Transverse colon (tissue), 4 donors: ENCODE results near the gene IRX4. TPM values are rescaled to one million over a fixed set of nuclear protein-coding genes. Genes with fewer than 3 reads are reported as not detected.

Experiments used
- DNase-seq: peaks from one replicate; pipeline ENCODE4 v3.0.0-alpha.2; 2019
- H3K27ac ChIP-seq, 4 donors: fragments of 200-600 bp; sonication (generic); 2 replicates each; pipeline ENCODE4 v1.5.1; 2016 to 2018; ENCODE audit warnings: inconsistent platforms in 4 of 4
- H3K27me3 ChIP-seq: fragments of 200-600 bp; sonication (generic); 2 replicates; pipeline ENCODE4 v1.5.1; 2017; ENCODE audit warnings: inconsistent platforms
- H3K36me3 ChIP-seq, 4 donors: fragments of 200-600 bp; sonication (generic); 2 replicates each; pipeline ENCODE4 v1.5.1; 2017 to 2019; ENCODE audit warnings: inconsistent platforms in 4 of 4
- H3K4me1 ChIP-seq, 4 donors: fragments of 200-600 bp; sonication (generic); 2 replicates each; pipeline ENCODE4 v1.5.1; 2017 to 2020; ENCODE audit warnings: inconsistent platforms in 4 of 4
- H3K4me3 ChIP-seq, 4 donors: fragments of 200-600 bp; sonication (generic); 1 replicate in 1 of 4; 2 replicates in 3 of 4; pipeline versions ENCODE4 v1.5.1 to v1.6.1; 2017 to 2019; ENCODE audit warnings: inconsistent platforms in 4 of 4
- H3K9me3 ChIP-seq, 2 donors: fragments of 200-600 bp; sonication (generic); 2 replicates each; pipeline ENCODE4 v1.5.1; 2017 to 2019; ENCODE audit warnings: inconsistent platforms in 2 of 2
- EP300 ChIP-seq: sonication (generic); formaldehyde crosslinking; IDR thresholded peaks from one replicate; pipeline ENCODE4 v1.6.1; 2017; ENCODE audit warnings: antibody characterized with exemption, low read depth
- POLR2A ChIP-seq: fragments of 450-650 bp; IDR thresholded peaks from one replicate; pipeline ENCODE4 v1.6.1; 2016; ENCODE audit warnings: antibody characterized with exemption, mild to moderate bottlenecking, moderate library complexity
- POLR2AphosphoS5 ChIP-seq, 3 donors: sonication (generic); formaldehyde crosslinking; IDR thresholded peaks; one replicate each; pipeline ENCODE4 v1.6.1; 2016; ENCODE audit warnings: antibody characterized with exemption in 3 of 3
- WGBS, 2 donors: methylation state at CpG; one replicate each; pipeline ENCODE4 v1.1.5; 2018; ENCODE audit warnings: low coverage in 1 of 2; 5-methylcytosine and 5-hydroxymethylcytosine counted together
- in situ Hi-C, 4 donors: fragments of 200-750 bp; cut with MboI; loops; one replicate each; pipeline versions ENCODE4 v1.15.0 to v1.15.1; 2017; ENCODE audit warnings: low sequenced_read_pairs in 3 of 4, low pct_ligation_motif_present in 1 of 4, low pct_unique_long_range_greater_than_20kb in 1 of 4
- intact Hi-C: fragments of 100-400 bp; cut with DNase I; formaldehyde crosslinking; loops from one replicate; pipeline ENCODE4 v1.15.1; 2023; ENCODE audit warnings: low total_unique reads
- total RNA-seq, 4 donors: library from RNA; depleted of rRNA; stranded (reverse); fragments of >200 nt; gene quantifications; one replicate each; pipeline ENCODE4 v1.1.0, GENCODE V29; 2016
- TF ChIP-seq, protein P1 (sequence below), 5 experiments: fragments of 200-600 bp in 3 of 5; fragments of 450-650 bp in 2 of 5; sonication (generic) in 3 of 5; IDR thresholded peaks; 1 replicate in 2 of 5; 2 replicates in 3 of 5; pipeline ENCODE4 v1.5.1; 2016 to 2017; ENCODE audit warnings: antibody characterized with exemption in 5 of 5, inconsistent platforms in 3 of 5, mild to moderate bottlenecking in 2 of 5, moderate library complexity in 1 of 5

Gene IRX4
- total RNA-seq, 4 donors from 2014 or later = not detected

DNA sequence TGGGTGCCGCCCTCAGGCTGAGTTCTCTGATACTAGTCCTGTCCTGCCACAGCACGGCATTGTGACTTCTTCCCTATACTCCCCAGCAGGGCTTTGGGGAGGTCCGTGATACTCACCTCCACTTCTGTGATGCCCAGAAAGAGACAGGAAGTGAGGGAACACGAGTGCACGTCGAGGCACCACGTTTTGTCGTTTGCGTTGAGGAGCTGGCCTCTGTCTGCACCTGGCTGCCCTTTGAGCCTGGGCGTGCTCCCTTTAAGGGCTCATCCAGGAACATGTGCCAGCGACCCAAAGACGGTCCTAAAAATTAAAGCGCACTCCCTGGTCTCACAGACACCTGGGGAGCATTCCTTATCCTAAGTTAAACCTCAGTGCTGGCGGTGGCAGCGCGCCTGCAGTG lies 8.7 kb upstream of the IRX4 start:
- Histone ChIP-seq H3K4me3 (no peak overlapping the region), H3K4me1 (no peaks in the 10 kb centered on the region), H3K36me3 (no peaks in the 10 kb centered on the region), H3K27me3 (peaks cover 45% of the 10 kb centered on the region), H3K27ac (no peak overlapping the region), H3K9me3 (no peaks in the 10 kb centered on the region)
- TF ChIP-seq POLR2AphosphoS5 (IDR thresholded peaks at IDR 0.05) (no peak), POLR2A (no peak), EP300 (no peak)
- TF ChIP-seq, protein P1, sequence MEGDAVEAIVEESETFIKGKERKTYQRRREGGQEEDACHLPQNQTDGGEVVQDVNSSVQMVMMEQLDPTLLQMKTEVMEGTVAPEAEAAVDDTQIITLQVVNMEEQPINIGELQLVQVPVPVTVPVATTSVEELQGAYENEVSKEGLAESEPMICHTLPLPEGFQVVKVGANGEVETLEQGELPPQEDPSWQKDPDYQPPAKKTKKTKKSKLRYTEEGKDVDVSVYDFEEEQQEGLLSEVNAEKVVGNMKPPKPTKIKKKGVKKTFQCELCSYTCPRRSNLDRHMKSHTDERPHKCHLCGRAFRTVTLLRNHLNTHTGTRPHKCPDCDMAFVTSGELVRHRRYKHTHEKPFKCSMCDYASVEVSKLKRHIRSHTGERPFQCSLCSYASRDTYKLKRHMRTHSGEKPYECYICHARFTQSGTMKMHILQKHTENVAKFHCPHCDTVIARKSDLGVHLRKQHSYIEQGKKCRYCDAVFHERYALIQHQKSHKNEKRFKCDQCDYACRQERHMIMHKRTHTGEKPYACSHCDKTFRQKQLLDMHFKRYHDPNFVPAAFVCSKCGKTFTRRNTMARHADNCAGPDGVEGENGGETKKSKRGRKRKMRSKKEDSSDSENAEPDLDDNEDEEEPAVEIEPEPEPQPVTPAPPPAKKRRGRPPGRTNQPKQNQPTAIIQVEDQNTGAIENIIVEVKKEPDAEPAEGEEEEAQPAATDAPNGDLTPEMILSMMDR (IDR thresholded peaks at IDR 0.05) = no peak
- in situ Hi-C loops = no loop called here
- no peak for DNase-seq
- WGBS, 2 donors = 55 to 86% methylated on average over 4 to 16 of the region's 16 CpGs
- intact Hi-C loops = no loop called here

- intact Hi-C loops (no loop called here), in situ Hi-C loops (no loop called here)
- no peaks in the 10 kb centered on the region for H3K36me3 ChIP-seq
- 60% methylated on average over 4 of the region's 4 CpGs; no CpG with 5 or more reads in 1 of the 2 donors for WGBS, 2 donors
- H3K27me3 ChIP-seq = peaks cover 56% of the 10 kb centered on the region
- H3K4me3 ChIP-seq = no peak overlapping the region
- H3K27ac ChIP-seq = no peak overlapping the region
- no peaks in the 10 kb centered on the region for H3K9me3 ChIP-seq
- TF ChIP-seq POLR2AphosphoS5 (IDR thresholded peaks at IDR 0.05) (no peak), EP300 (no peak), POLR2A (no peak)
- TF ChIP-seq, protein P1 (IDR thresholded peaks at IDR 0.05) = no peak
- H3K4me1 ChIP-seq = no peaks in the 10 kb centered on the region
- DNase-seq = no peak
These were observed 7.6 kb upstream of the IRX4 start for GRCh38 chr5:1890296-1890695.

GRCh38 chr5:1889321-1890065 lies 6.8 kb upstream of the IRX4 start:
- in situ Hi-C loops (no loop called here), intact Hi-C loops (no loop called here)
- no peaks in the 10 kb centered on the region for H3K9me3 ChIP-seq
- 68% methylated on average over 11 of the region's 13 CpGs; no CpG with 5 or more reads in 1 of the 2 donors for WGBS, 2 donors
- H3K27ac ChIP-seq = no peak overlapping the region
- H3K4me1 ChIP-seq = no peaks in the 10 kb centered on the region
- no peak for DNase-seq
- H3K4me3 ChIP-seq = no peak overlapping the region
- peaks cover 64% of the 10 kb centered on the region for H3K27me3 ChIP-seq
- no peaks in the 10 kb centered on the region for H3K36me3 ChIP-seq
- TF ChIP-seq POLR2AphosphoS5 (IDR thresholded peaks at IDR 0.05) (no peak), POLR2A (no peak)

GRCh38 chr5:1888541-1889251 lies 6.0 kb upstream of the IRX4 start:
- in situ Hi-C loops = no loop called here

More at GRCh38 chr5:1888541-1889251, 6.0 kb upstream of the IRX4 start:
- Histone ChIP-seq H3K4me1 (peaks cover 0 to 7% (median 4%) of the 10 kb centered on the region in 4 donors), H3K27ac (no peak overlapping the region), H3K27me3 (peaks cover 69% of the 10 kb centered on the region), H3K4me3 (no peak overlapping the region), H3K9me3 (no peaks in the 10 kb centered on the region), H3K36me3 (no peaks in the 10 kb centered on the region)
- TF ChIP-seq POLR2A = no peak
- TF ChIP-seq, protein P1 (IDR thresholded peaks at IDR 0.05) = no peak
- no peak for TF ChIP-seq EP300
- WGBS, 2 donors = 55 to 70% methylated on average over 7 to 24 of the region's 24 CpGs
- no peak for DNase-seq
- intact Hi-C loops = no loop called here
